GM20431 (cell line): Measurements from ENCODE around the gene COL17A1.

Source experiments
- in situ Hi-C: fragments of 300-500 bp; cut with MseI, MboI; formaldehyde crosslinking; loops from one replicate; pipeline ENCODE4 v1.15.0; 2020; ENCODE audit warnings: low sequenced_read_pairs; ENCODE audit not compliant: unreplicated experiment

The COL17A1 gene

GRCh38 chr10:104099269-104099668 lies 13.6 kb upstream of the COL17A1 start:
- in situ Hi-C loops: no loop called here

- in situ Hi-C loops: no loop called here
Observed at GRCh38 chr10:104098358-104098925, 12.8 kb upstream of the COL17A1 start.

GRCh38 chr10:104096692-104097091 lies 11.0 kb upstream of the COL17A1 start:
- in situ Hi-C loops: no loop called here

GRCh38 chr10:104092749-104093148 lies 7.1 kb upstream of the COL17A1 start:
- in situ Hi-C loops: no loop called here

- in situ Hi-C loops: no loop called here
Observed at GRCh38 chr10:104090611-104091010, 4.9 kb upstream of the COL17A1 start.

- in situ Hi-C loops: no loop called here
Observed at GRCh38 chr10:104089621-104090020, 3.9 kb upstream of the COL17A1 start.

- in situ Hi-C loops: no loop called here
Observed at GRCh38 chr10:104088239-104088638, 2.6 kb upstream of the COL17A1 start.

GRCh38 chr10:104084482-104085142 lies 1.1 kb downstream of the COL17A1 start:
- in situ Hi-C loops: no loop called here

GRCh38 chr10:104081998-104082397 lies 3.7 kb downstream of the COL17A1 start:
- in situ Hi-C loops: no loop called here

GRCh38 chr10:104080762-104081161 lies 4.9 kb downstream of the COL17A1 start:
- in situ Hi-C loops: no loop called here

- in situ Hi-C loops: no loop called here
Observed at GRCh38 chr10:104077663-104078151, 8.0 kb downstream of the COL17A1 start.

GRCh38 chr10:104077247-104077646 lies 8.4 kb downstream of the COL17A1 start:
- in situ Hi-C loops: no loop called here

- in situ Hi-C loops: no loop called here
Observed at GRCh38 chr10:104076743-104077160, 8.9 kb downstream of the COL17A1 start.

- in situ Hi-C loops: no loop called here
Observed at GRCh38 chr10:104074505-104074904, 11.2 kb downstream of the COL17A1 start.

- in situ Hi-C loops: no loop called here
Observed at GRCh38 chr10:104072786-104073185, 12.9 kb downstream of the COL17A1 start.

- in situ Hi-C loops: no loop called here
Observed at GRCh38 chr10:104069613-104070012, 16.1 kb downstream of the COL17A1 start.

GRCh38 chr10:104067525-104067924 lies 18.2 kb downstream of the COL17A1 start:
- in situ Hi-C loops: no loop called here

GRCh38 chr10:104066945-104067344 lies 18.7 kb downstream of the COL17A1 start:
- in situ Hi-C loops: no loop called here

- in situ Hi-C loops: no loop called here
Observed at GRCh38 chr10:104065748-104066147, 19.9 kb downstream of the COL17A1 start.

- in situ Hi-C loops: no loop called here
Observed at GRCh38 chr10:104061196-104061595, 24.5 kb downstream of the COL17A1 start.

GRCh38 chr10:104059364-104059763 lies 26.3 kb downstream of the COL17A1 start:
- in situ Hi-C loops: no loop called here

GRCh38 chr10:104057717-104058116 lies 28.0 kb downstream of the COL17A1 start:
- in situ Hi-C loops: no loop called here
